Natural killer cell (primary cell): ENCODE results near the gene ZNF124. TPM values are rescaled to one million over a fixed set of nuclear protein-coding genes. Genes with fewer than 3 reads are reported as not detected.
A peak's percentile ranks its signal among the peaks of the same experiment; 100 is the strongest.

Experiments used
- ATAC-seq, 3 donors: fragments of 150-1000 bp in 2 of 3; fragments of 200-7000 bp in 1 of 3; cut with Tn5 transposase; 1 replicate in 1 of 3; 2 replicates in 2 of 3; pipeline ENCODE4 v1.10.0; 2021; ENCODE audit warnings: mild to moderate bottlenecking in 2 of 3, moderate library complexity in 2 of 3
- DNase-seq, 2 donors: peaks; one replicate each; pipeline versions ENCODE4 v3.0.0 to v3.0.0-alpha.2; 2013 to 2021; ENCODE audit warnings: mixed read lengths in 1 of 2
- H3K27ac ChIP-seq: one replicate; pipeline ENCODE4 v1.5.1; 2013; ENCODE audit warnings: mild to moderate bottlenecking, low read length
- H3K27me3 ChIP-seq: one replicate; pipeline ENCODE4 v1.6.1; 2013; ENCODE audit warnings: low read length; ENCODE audit not compliant: control insufficient read depth, insufficient read depth
- H3K36me3 ChIP-seq: one replicate; pipeline ENCODE4 v1.6.1; 2013; ENCODE audit warnings: low read length; ENCODE audit not compliant: control insufficient read depth, insufficient read depth
- H3K4me1 ChIP-seq: one replicate; pipeline ENCODE4 v1.6.1; 2013; ENCODE audit warnings: low read length; ENCODE audit not compliant: control insufficient read depth, insufficient read depth
- H3K4me3 ChIP-seq: one replicate; pipeline ENCODE4 v1.5.1; 2013; ENCODE audit warnings: low read length
- H3K9me3 ChIP-seq: one replicate; pipeline ENCODE4 v1.6.1; 2013; ENCODE audit warnings: low read length; ENCODE audit not compliant: control insufficient read depth, insufficient read depth
- H3K27ac Mint-ChIP-seq, 2 donors: one replicate each; pipeline ENCODE4 v1.8.0; 2022; ENCODE audit warnings: mild to moderate bottlenecking in 2 of 2, mixed read lengths in 2 of 2, moderate library complexity in 1 of 2
- H3K27me3 Mint-ChIP-seq, 2 donors: one replicate each; pipeline ENCODE4 v1.8.0; 2022; ENCODE audit warnings: low read depth in 2 of 2, mixed read lengths in 2 of 2
- H3K36me3 Mint-ChIP-seq: one replicate; pipeline ENCODE4 v1.8.0; 2022; ENCODE audit warnings: mixed read lengths
- H3K4me1 Mint-ChIP-seq, 2 donors: one replicate each; pipeline ENCODE4 v1.8.0; 2022; ENCODE audit warnings: mixed read lengths in 2 of 2
- H3K4me3 Mint-ChIP-seq: one replicate; pipeline ENCODE4 v1.8.0; 2022; ENCODE audit warnings: mild to moderate bottlenecking, moderate library complexity, mixed read lengths
- H3K9me3 Mint-ChIP-seq, 2 donors: one replicate each; pipeline ENCODE4 v1.8.0; 2022; ENCODE audit warnings: mixed read lengths in 2 of 2
- WGBS: methylation state at CpG from one replicate; pipeline ENCODE4 v1.1.7; 2013; ENCODE audit warnings: missing lambda C conversion rate; ENCODE audit not compliant: insufficient coverage; 5-methylcytosine and 5-hydroxymethylcytosine counted together
- intact Hi-C: fragments of 100-400 bp; cut with micrococcal nuclease; formaldehyde crosslinking; loops from one replicate; pipeline ENCODE4 v1.14.2; 2022
- total RNA-seq, 4 donors: library from RNA; stranded (reverse); fragments of 120-200 nt in 1 of 4; gene quantifications; one replicate each; pipeline versions ENCODE4 v1.2.3 to v1.2.4, GENCODE V29; 2013 to 2022
- TF ChIP-seq, protein P1 (sequence below): fragments of 200-600 bp; IDR thresholded peaks from one replicate; pipeline ENCODE4 v1.8.0; 2022; ENCODE audit warnings: antibody characterized with exemption

Gene ZNF124
- total RNA-seq, 3 donors from 2014 or later (not counting 1 experiment from before 2014, with no cell fraction given) = 22.0 to 50.6 (median 31.2) TPM

DNA sequence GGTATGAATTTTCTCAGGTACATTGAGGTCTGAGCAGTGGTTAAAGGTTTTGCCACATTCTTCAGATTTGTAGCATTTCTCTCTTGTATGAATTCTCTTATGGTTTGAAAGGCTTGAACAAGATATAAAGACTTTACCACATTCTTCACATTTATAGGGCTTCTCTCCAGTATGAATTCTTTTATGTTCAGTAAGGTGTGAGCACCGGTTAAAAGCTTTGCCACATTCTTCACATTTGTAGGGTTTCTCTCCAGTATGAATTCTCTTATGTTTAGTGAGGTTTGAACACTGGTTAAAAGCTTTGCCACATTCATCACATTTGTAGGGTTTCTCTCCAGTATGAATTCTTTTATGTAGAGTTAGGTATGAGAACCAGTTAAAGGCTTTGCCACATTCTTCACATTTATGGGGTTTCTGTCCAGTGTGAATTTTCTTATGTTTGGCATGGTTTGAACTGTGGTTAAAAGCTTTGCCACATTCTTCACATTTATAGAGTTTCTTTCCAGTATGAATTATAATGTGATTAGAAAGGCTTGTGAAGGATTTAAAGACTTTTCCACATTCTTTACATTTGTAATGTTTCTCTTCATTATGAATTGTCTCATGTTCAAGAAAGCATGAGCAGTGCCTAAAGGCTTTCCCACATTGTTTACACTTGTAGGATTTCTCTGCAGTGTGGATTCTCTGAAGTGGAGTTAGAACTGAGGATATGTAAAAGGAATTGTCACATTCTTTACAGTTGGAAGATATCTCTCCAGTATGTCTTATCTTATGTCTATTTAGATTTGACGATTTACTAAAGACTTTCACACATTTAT is 18.4 kb upstream of the ZNF124 start:
- Histone ChIP-seq H3K9me3 (peaks cover 30% of the 10 kb centered on the region), H3K27ac (no peak overlapping the region), H3K4me3 (no peak overlapping the region), H3K36me3 (peaks cover 41% of the 10 kb centered on the region), H3K27me3 (no peaks in the 10 kb centered on the region), H3K4me1 (no peaks in the 10 kb centered on the region)
- Mint-ChIP-seq H3K9me3 (peaks cover 6 to 20% of the 10 kb centered on the region in 2 donors), H3K36me3 (peaks cover 76% of the 10 kb centered on the region), H3K4me3 (no peak overlapping the region), H3K27me3 (no peaks in the 10 kb centered on the region), H3K4me1 (peaks cover 0 to 5% of the 10 kb centered on the region in 2 donors), H3K27ac (peak overlapping the region in 1 of 2 donors; percentile 34)
- intact Hi-C loops = no loop called here
- no peak for DNase-seq
- no peak for ATAC-seq
- WGBS = 80% methylated on average over 1 of the region's 2 CpGs
- TF ChIP-seq, protein P1, sequence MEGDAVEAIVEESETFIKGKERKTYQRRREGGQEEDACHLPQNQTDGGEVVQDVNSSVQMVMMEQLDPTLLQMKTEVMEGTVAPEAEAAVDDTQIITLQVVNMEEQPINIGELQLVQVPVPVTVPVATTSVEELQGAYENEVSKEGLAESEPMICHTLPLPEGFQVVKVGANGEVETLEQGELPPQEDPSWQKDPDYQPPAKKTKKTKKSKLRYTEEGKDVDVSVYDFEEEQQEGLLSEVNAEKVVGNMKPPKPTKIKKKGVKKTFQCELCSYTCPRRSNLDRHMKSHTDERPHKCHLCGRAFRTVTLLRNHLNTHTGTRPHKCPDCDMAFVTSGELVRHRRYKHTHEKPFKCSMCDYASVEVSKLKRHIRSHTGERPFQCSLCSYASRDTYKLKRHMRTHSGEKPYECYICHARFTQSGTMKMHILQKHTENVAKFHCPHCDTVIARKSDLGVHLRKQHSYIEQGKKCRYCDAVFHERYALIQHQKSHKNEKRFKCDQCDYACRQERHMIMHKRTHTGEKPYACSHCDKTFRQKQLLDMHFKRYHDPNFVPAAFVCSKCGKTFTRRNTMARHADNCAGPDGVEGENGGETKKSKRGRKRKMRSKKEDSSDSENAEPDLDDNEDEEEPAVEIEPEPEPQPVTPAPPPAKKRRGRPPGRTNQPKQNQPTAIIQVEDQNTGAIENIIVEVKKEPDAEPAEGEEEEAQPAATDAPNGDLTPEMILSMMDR = no peak

DNA sequence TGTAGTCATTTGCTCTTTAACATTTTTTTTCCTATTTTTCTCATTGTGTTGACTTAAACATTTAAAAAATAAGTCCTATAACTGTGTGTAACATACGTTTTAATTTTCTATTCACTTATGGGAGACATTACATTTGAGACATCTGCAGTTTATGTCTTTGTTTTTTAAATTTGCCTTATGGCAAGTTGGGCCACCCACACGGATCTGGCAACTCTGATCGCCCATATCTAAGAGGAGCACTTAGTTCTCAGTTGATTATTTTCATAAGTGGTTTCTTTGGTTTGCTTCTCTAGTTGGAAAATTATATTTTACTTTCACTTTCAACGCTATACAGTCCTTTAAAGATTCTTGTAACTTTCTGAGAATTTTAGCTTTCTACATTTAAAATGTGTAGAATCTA is 13.8 kb upstream of the ZNF124 start:
- Mint-ChIP-seq H3K4me3 (peak overlapping the region; percentile 13), H3K36me3 (peaks cover 32% of the 10 kb centered on the region), H3K27ac (no peak overlapping the region), H3K27me3 (no peaks in the 10 kb centered on the region), H3K4me1 (peaks cover 0 to 5% of the 10 kb centered on the region in 2 donors), H3K9me3 (peaks cover 0 to 12% of the 10 kb centered on the region in 2 donors)
- H3K36me3 ChIP-seq = peaks cover 10% of the 10 kb centered on the region
- ATAC-seq (no peak), DNase-seq (no peak)
- WGBS = no CpG with 5 or more reads among the region's 4 CpGs
- H3K4me3 ChIP-seq = no peak overlapping the region
- no peaks in the 10 kb centered on the region for H3K27me3 ChIP-seq
- H3K27ac ChIP-seq = no peak overlapping the region
- H3K9me3 ChIP-seq = peaks cover 52% of the 10 kb centered on the region
- no peaks in the 10 kb centered on the region for H3K4me1 ChIP-seq
- intact Hi-C loops = no loop called here
- TF ChIP-seq, protein P1 = no peak

DNA sequence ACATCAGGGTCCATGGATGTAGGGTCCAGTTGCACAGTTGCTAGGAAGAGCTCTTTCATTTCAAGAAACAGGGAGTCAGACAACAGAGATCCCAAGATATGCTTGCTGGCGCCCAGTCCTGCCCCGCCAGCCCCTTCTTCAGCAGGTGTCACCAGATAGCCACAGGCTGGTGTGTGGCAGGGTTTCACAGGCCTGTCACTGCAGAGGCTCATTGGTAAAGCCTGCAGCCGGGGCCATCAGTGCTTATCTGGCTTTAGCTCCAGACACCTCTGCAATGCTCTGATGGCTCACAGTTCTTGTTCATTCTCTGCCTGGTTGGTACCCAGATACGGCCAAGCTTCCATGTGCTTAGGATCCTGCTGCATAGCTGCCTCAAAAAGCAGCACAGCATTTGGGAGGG is 12.4 kb upstream of the ZNF124 start:
- Histone ChIP-seq H3K4me1 (no peaks in the 10 kb centered on the region), H3K4me3 (no peak overlapping the region), H3K36me3 (no peaks in the 10 kb centered on the region), H3K9me3 (peaks cover 63% of the 10 kb centered on the region), H3K27ac (no peak overlapping the region), H3K27me3 (no peaks in the 10 kb centered on the region)
- Mint-ChIP-seq H3K36me3 (peaks cover 28% of the 10 kb centered on the region), H3K9me3 (peaks cover 2 to 15% of the 10 kb centered on the region in 2 donors), H3K4me1 (peaks cover 0 to 5% of the 10 kb centered on the region in 2 donors), H3K4me3 (no peak overlapping the region), H3K27ac (no peak overlapping the region), H3K27me3 (no peaks in the 10 kb centered on the region)
- intact Hi-C loops = no loop called here
- WGBS = 97% methylated on average over 4 of the region's 4 CpGs
- no peak for DNase-seq
- TF ChIP-seq, protein P1 = no peak
- no peak for ATAC-seq
